ENCODE data around the gene RYR2.

DNA sequence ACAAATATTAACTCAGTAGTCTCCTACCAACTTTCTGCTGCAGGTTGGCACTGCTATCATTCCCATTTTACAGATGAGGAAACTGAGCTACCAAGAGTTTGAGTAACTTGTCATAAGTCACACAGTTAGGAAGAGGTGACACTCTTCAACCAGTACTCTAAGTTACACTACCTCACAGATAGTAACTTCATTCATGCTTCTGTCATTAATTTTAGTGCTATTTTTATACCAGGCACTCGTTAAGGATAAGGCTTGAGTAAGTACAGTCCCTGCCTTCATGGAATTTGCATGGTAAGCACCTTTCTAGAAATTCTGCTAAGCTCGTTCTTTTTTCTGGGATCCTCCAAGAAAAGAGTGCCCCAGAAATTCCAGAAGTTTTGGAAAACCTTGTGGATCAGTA is 770.1 kb downstream of the RYR2 start:
- TF ChIP-seq POLR2A (IDR thresholded peaks at IDR 0.05): no peak
- TF ChIP-seq, protein P1, sequence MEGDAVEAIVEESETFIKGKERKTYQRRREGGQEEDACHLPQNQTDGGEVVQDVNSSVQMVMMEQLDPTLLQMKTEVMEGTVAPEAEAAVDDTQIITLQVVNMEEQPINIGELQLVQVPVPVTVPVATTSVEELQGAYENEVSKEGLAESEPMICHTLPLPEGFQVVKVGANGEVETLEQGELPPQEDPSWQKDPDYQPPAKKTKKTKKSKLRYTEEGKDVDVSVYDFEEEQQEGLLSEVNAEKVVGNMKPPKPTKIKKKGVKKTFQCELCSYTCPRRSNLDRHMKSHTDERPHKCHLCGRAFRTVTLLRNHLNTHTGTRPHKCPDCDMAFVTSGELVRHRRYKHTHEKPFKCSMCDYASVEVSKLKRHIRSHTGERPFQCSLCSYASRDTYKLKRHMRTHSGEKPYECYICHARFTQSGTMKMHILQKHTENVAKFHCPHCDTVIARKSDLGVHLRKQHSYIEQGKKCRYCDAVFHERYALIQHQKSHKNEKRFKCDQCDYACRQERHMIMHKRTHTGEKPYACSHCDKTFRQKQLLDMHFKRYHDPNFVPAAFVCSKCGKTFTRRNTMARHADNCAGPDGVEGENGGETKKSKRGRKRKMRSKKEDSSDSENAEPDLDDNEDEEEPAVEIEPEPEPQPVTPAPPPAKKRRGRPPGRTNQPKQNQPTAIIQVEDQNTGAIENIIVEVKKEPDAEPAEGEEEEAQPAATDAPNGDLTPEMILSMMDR (IDR thresholded peaks at IDR 0.05): no peak
